GM19351 (cell line): ENCODE results near the gene AATF.
"Not testable (repeated sequence)": the region's sequence is repeated elsewhere in the genome, so short reads cannot be mapped to it uniquely, and the experiment has no call there.

ENCODE experiments used
- ATAC-seq: cut with Tn5 transposase; IDR thresholded peaks from one replicate; pipeline ENCODE4 v1.9.1; 2021; ENCODE audit warnings: mild to moderate bottlenecking, moderate library complexity; ENCODE audit not compliant: unreplicated experiment

Gene AATF

DNA sequence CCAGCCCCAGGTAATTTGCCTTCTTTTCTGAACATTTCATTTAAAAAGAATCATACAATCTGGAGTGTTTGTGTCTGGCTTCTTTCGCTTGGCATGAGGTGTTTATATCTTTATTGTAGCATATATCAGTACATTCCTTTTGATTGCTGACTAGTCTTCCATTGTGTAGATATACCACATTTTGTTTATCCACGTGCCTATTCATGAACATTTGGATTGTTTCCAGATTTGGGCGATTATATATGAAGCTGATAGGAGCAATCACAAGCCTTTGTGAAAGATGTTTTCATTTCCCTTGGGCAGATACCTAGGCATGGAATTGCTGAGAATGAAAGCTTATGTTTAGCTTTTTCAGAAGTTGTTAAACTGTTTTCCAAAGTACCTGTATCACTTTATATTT lies 120.3 kb downstream of the AATF start:
- ATAC-seq, result no peak

DNA sequence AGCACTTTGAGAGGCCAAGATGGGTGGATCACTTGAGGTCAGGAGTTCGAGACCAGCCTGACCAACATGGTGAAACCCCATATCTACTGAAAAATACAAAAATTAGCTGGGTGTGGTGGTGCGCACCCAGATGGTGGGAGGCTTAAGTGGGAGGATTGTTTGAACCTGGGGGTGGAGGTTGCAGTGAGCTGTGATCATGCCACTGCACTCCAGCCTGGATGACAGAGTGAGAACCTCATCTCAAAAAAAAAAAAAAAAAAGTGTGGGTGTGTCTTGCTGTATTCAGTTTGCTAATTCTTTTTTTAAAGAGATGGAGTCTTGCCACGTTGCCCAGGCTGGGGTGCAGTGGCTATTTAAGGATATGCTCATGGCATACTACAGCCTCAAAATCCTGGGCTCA lies 124.7 kb downstream of the AATF start:
- ATAC-seq, result not testable (repeated sequence)

DNA sequence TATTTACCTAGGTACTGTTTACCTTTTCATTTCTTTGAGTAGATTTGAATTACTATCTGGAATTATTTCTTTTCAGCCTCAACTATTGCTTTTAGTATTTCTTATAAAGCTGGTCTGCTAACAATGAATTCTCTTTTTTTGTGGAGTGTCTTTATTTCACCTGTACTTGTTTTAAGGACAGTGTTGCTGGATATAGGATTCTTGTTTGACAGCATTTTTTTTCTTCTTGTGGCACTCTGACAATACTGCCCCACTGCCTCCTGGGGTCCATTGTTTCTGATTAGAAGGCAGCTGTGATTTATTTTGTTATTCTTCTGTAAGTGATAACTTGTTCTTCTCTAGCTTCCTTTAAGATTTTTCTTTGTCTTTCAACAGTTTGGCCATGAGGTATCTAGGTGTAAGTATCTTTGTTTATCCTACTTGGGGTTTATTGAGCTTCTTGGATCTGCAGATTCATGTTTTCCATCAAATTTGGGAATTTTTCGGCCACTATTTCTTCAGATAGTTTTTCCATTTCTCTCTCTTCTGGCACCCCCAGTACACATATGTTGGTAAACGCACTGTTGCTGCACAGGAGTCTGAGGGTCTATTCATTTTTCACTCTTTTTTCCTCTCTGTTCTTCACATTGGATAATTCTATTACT lies 130.4 kb downstream of the AATF start:
- ATAC-seq, result no peak

DNA sequence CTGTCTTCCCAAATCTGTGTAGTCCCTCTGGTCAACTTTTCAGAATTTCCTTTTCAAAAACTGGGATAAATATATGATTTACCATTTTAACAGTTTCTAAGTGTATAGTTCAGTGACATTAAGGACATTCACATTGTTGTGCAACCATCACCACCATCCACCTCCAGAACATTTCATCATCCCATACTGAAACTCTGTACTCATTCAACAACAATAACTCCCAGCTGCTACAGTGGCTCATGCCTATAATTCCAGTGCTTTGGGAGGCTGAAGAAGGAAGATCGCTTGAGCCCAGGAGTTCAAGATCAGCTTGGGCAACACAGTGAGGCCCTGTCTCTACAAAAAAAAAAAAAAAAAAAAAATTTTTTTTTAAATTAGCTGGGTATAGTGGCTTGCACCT lies 131.0 kb downstream of the AATF start:
- ATAC-seq, result no peak

DNA sequence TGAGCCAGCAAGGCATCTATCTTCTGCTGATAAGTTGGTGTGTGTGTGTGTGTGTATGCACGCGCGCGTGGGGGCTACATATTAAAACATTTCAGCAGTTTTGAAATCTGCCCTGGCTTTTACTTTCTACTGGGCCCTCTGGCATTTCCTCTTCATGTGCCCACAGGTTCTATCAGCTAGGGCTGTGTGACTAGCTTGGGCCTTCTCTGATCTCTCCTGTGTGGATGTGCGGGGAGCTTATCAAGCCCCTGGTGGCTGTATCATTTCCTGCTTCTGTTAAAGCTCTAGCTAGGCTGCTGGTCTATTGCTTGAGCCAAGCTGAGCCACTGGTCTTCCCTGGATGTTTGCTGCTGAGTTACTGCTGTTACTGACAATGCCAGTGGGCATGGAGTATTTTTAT lies 132.5 kb downstream of the AATF start:
- no peak for ATAC-seq

DNA sequence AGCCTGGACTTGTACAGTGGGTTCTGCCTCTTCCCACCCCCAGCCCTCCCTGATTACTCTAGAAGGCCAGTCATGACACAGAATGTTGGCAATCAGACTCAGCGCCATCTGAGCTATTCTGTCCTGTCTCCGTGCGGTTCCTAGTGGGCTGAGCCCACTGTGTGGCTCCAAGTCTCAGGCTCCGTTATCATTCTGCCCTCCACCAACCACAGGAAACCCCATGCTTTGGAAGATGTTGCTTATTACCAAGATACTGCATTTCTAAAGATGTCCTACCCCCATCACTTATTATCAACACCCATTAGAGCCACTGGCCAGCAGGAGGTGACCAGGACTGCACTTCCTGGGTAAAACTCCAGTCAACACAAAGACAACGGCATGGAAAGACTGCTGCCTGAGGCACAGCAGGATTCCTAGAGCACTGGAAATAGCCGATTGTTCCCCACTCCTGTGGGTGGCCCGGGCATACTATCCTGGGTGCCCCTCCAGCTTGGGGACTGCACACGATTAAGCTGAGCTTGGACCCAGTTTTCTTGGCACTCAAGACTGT lies 133.6 kb downstream of the AATF start:
- no peak for ATAC-seq

DNA sequence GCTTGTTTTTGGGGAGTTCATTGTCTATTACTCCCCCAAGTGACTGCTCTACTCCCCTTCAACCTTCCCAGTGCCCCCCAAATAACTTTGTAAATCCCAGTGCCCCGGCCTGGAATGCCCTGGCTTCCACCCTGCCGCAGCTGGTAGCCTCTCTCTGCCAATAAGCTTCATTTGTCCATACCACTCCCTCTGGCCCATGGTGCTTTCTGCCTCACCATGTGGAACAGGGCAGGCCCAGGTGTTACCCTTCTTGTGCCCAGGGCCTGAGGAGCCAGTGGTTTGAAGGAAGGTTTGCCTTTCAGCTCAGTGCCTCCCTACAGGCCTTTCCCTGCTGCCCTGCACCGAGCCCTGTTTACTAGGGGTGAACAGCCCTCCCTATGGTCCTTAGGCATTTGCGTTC lies 134.2 kb downstream of the AATF start:
- no peak for ATAC-seq

DNA sequence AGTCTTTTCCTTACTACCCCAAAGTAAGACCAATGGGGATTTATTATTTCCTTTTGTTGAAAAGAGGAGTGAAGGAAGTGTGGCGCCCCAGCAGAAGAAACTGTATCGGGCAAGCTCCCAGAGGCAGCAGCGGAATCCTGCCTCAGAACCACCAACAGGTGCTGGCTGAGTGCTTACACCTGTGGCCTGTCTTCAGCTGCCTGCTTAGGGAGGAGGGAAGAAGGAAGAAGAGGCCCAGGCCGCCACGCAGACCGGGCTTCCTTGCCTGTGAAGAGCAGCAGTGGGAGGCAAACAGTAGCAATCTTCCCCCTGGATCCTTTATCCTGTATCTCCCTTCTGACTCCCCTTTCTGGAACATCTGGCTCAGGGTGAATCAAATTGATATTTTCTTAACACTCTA lies 134.7 kb downstream of the AATF start:
- ATAC-seq, result no peak

DNA sequence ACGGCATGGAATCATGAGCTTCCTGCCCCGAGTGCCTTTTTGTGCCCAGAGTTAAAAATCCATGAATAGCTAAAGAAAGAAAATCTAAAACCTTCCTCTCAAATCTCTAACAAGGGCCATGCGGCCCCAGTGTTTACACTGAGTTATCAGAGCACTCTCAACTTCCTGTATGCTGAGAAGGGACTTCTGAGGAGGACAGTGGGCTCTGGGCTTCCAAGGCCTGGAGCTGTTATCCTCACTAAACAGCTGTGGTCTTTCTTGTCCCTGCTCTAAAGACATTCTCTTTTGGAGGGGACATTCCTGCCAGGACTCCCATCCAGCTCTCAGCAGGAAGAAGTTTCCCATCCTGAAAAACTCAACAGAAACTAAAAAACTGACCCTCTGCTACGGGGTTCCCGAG lies 135.6 kb downstream of the AATF start:
- no peak for ATAC-seq

DNA sequence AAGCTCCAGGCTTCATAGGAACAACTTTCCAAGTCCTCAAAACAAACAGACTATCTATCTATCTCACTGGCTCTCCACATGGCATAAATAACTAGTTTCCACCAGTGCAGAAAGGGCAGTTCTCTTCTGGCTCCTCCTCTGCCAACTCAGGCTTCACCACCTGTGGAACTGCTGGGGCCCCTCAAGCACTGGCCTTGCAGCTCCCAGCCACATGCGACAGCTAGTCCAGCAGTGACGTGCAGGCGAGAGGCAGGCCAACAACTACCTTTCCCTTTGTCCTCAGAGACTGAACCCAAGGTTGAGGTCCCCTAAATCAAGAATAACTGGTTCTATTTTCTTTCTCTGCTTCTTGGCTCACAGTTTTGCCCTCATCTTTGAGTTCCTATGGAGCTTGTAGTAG lies 137.6 kb downstream of the AATF start:
- no peak for ATAC-seq

DNA sequence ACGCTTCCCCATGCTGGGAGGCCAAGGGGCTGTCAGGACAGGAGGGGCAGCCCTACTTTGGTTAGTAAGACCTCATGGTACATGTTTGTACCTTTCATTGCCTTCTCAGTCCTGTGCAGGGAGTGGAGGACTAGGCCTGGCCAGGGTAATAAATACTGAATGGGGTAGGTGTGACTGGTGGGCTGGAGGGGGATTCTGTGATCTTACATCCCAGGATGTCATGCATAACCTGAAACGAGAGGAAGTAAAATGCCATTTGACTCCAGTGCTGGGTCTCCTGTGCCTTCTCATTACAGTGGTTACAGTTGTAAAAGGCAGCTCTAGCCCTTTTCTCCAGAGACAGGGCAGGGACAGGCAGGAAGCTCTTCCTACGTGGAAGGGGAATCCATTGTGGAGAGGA lies 138.2 kb downstream of the AATF start:
- no peak for ATAC-seq

DNA sequence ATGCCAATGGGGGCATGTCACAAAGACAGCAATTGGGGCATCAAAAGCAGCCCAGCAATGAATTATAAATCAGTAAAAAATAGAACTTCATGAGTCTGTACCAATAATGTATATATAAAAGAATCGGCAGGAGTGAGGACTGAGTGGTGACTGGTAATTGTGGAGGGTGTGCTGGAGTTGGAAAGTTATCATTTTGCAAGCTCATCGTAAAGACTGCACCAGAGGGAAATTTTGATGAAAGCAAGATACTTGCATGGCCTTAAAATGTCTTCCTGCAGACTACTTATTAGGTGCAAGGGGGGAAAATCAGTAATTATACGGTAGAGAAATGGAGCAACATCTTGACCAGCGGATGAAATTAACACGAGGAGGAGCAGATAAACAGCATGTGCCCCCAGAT lies 138.9 kb downstream of the AATF start:
- ATAC-seq, result no peak

DNA sequence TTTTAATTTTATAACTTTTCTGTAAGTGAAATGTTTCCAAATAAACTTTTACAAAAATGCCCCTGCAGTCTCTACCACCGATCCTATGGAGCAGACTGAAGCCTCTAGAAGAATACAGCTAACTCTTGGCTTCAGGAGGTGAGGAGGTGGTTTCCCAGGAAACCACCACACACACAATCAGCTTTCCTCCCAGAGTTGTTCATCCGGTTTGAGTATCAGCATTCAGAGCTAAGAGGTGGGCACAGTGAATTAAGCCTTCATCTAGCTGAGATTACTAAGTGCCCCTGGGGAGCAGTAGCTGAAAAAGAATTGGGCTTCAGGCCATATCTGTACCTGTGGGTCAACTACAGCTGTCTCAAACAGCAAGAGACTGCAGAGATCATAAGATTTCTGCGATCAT lies 139.7 kb downstream of the AATF start:
- no peak for ATAC-seq

DNA sequence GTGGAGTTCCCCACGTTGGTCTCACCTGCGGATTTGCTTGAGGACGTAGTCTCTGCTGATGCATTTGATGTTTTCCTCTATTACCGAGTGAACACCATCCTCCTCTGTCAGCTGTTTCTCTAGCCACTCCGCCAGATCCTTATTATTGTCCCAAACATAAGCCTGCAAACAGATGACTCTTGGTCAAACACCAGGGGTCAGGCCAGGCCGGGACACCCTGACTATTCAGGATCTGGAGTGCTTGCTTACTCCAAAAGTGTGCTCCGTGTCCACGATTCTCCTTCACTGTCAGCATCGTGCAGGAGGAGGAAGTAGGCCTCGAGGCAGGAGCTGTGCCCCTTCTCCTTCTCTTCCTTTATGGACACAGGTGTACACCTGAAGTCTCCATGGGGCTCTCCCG lies 140.2 kb downstream of the AATF start:
- no peak for ATAC-seq

DNA sequence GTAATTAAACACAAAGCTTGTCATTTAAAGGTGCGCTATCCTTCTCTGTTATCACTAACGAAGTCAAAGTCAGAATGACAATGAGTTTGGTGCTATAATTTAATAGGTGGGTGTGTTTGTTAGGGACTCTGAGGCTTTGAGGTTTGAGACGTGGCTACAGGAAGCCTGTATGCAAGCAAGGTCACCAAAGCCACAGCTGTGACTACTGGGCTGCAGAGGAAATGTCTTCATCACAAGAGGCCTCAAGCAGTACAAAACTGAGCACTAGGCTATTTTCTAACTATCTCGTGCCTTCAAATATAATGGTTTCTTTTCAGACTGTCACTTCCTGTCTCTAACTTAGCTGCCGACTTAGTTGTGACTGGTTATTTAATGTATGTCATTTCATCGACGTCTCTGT lies 141.2 kb downstream of the AATF start:
- no peak for ATAC-seq

DNA sequence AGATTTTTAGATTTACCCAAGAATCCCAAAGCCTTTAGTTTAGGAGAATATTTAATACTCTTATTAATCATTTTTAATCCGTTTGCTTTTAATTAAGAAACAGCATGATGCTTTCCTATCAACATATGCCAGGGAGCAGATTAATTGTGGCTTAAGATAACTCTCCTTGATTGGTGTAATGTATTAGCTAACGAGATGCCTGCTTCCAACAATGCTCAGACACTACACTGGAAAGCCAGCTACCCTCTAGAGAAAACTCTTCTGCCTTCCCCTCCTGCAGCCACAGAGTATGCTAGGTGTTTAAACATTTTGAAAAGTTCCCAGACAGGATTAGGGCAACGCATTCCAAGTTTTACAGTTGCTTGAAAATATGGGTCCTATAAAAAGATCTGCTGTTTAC lies 142.2 kb downstream of the AATF start:
- ATAC-seq, result no peak

DNA sequence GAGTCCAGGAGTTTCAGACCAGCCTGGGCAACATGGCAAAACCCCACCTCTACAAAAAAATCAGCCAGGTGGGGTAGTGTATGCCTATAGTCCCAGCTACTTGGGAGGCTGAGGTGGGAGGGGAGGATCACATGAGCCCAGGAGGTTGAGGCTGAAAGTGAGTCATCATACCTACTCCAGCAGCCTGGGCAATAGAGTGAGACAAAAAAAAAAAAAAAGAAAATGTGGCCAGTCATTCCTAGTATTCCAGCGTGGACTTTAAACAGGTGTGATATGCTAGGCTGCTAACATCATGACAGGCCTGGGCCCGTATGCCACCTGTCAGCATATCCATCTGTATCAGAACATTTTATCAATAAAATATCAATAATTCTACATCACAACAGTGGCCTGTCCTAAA lies 143.3 kb downstream of the AATF start:
- no peak for ATAC-seq

DNA sequence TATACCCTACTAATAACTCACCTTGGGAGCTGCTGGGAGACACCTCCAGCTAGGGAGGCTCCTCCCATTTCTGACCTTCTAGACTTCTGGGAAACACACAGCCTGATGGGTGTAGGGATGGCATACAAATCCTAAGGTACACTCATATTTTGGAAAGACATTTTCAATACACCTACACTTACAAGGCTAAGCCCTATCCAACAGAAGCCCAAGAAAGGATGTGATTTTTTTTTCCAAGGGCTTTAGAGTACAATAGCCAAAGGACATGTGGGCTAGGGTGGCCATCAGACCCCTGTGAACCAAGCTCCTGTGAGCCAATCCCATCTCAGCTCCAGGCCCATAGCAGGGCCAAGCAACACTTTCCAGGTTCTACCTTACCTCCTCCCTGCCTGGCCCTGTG lies 143.9 kb downstream of the AATF start:
- ATAC-seq, result no peak

DNA sequence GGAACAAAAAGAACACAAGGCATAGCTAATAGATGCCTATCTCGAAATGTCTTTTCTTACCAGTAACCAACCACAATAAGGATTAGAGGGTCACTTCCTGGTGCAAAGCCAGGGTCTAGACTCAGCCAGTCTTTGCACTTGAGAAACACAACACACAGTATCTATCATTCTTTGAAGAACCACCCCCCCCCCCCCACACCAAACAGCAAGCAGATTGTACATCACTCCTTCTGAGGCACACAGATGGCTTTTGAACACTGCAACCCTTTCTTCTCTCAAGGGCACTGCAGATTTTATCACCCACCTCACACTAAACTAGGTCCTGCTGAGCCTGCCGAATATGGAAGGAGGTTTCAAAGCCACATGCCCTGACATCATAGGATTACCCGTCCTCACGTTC lies 145.6 kb downstream of the AATF start:
- ATAC-seq, result no peak

DNA sequence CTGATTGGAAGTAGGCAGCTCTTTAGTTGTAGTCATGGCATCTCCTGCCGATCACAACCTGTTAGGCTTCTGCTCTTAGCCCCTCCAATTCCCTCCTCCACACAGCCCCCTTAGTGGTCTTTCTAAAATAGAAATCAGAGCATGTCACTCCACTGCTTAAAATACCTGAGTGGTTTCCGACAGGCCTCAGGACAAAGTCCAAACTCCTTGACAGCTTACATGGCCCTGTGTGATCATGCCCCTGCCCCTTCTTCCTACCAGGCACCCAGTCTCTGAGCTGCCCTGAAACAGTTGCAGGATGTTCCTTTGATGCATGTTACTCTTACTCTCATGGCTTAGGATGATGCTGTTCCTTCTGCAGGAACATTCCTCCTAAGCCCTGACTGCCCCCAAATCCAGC lies 147.3 kb downstream of the AATF start:
- ATAC-seq, result no peak

DNA sequence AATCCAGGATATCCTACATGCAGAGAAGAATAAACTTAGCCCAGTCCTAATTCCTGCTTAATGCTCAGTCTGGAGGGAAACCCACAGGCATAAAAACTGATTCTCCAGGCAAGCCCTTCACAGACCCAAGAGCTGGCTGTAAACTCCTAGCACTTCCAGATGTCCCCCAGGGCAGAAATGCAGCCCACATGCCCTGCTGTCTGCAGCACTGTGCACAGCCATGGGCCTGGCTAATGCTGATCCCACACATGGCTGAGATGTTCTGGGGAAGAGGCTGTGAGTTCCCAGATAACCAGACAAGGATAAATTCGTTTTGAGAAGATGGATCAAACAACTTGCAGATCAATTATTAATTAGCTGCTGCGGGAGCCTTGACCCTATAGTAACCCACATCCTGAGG lies 148.4 kb downstream of the AATF start:
- no peak for ATAC-seq

DNA sequence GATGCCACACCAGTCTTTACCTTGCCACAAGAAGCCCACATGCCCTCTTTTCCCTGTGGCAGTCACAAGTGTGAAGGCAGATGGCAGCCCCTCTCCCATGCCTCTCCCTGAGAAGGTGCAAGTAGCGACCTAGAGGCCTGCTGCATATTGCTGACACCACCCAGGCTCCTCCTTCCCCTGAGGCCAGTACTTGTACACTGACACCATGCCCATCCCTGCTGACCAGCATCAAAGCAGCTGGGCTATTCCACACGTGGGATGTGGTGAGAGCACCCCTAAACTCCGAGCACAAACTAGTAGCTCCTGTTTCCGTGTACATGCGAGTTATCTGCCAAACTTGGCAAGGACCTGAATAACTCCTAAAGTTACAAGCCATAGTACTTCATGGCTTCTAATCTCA lies 149.4 kb downstream of the AATF start:
- ATAC-seq, result no peak

DNA sequence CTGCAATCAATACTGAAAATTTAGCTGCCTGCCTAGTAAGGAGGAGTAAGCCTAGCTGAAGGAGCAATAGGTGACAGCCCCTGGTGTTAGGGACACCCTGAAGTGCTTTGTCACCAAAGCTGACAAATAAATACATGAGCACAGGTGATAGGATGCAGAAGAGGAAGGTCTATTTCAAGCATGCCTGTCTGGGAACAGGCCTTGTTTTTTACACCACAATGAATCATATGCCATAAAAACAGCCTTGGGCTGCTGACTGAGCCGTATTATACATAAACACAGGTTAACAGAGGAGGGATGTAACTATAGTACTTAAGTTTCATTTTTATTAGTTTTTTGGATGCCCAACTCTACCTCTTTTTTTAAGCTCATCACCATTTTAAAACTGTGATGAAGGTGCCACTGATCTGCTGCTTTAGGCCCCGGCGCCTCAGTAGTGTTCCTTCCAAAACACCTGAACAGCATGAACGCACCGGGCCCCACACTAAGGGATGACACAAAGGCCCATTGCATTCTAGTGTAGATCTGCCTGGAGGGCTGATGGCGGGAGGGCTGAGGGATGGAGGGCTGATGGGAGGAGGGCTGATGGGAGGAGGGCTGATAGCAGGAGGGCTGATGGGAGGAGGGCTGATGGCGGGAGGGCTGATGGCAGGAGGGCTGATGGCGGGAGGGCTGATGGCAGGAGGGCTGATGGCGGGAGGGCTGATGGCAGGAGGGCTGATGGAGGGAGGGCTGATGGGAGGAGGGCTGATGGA lies 150.3 kb downstream of the AATF start:
- no peak for ATAC-seq
